Ovary (tissue), 9 donors: Measurements from ENCODE around the gene FAM9C. TPM values are rescaled to one million over a fixed set of nuclear protein-coding genes. Genes with fewer than 3 reads are reported as not detected.
"Not testable (repeated sequence)": the region's sequence is repeated elsewhere in the genome, so short reads cannot be mapped to it uniquely, and the experiment has no call there.

Experiments used
- DNase-seq, 5 donors: peaks; one replicate each; pipeline ENCODE4 v3.0.0-alpha.2; 2019 to 2020
- H3K27ac ChIP-seq, 2 donors: fragments of 200-600 bp; one replicate each; pipeline versions ENCODE4 v1.5.1 to v1.8.0; 2019 to 2022
- H3K27me3 ChIP-seq: fragments of 200-600 bp; one replicate; pipeline ENCODE4 v1.8.0; 2022
- H3K36me3 ChIP-seq: fragments of 200-600 bp; sonication (generic); one replicate; pipeline ENCODE4 v1.5.1; 2019
- H3K4me1 ChIP-seq: one replicate; pipeline ENCODE4 v1.8.1; 2013; ENCODE audit warnings: mild to moderate bottlenecking, moderate library complexity; ENCODE audit not compliant: insufficient read depth
- H3K4me3 ChIP-seq: fragments of 200-600 bp; sonication (generic); one replicate; pipeline ENCODE4 v1.5.1; 2017
- H3K9me3 ChIP-seq, 2 donors: fragments of 200-600 bp in 1 of 2; sonication (generic) in 1 of 2; one replicate each; pipeline versions ENCODE4 v1.5.1 to v1.8.1; 2013 to 2019; ENCODE audit warnings: mild to moderate bottlenecking in 1 of 2, moderate library complexity in 1 of 2
- EP300 ChIP-seq: sonication (generic); formaldehyde crosslinking; IDR thresholded peaks from one replicate; pipeline ENCODE4 v1.6.1; 2017; ENCODE audit warnings: antibody characterized with exemption
- POLR2A ChIP-seq: fragments of 450-650 bp; IDR thresholded peaks from one replicate; pipeline ENCODE4 v1.6.1; 2017; ENCODE audit warnings: antibody characterized with exemption, mild to moderate bottlenecking, moderate library complexity
- WGBS, 3 donors: extraction: QIAGEN DNeasy Blood & Tissue Kit in 1 of 3; methylation state at CpG; one replicate each; pipeline versions ENCODE4 v1.1.5 to v1.1.7; 2013 to 2017; 5-methylcytosine and 5-hydroxymethylcytosine counted together
- intact Hi-C, 4 donors: fragments of 100-400 bp; cut with DNase I; formaldehyde crosslinking; loops; one replicate each; pipeline versions ENCODE4 v1.11.0 to v1.15.1; 2022 to 2023
- polyA plus RNA-seq, 2 donors: library from polyadenylated mRNA; stranded (reverse); fragments of 200-250 nt in 1 of 2; fragments of 350-450 nt in 1 of 2; fragmentation: Illumina TruSeq in 1 of 2; extraction: RNeasy Lipid Tissue Mini Kit (QIAGEN cat#74804) in 1 of 2; gene quantifications; one replicate each; pipeline ENCODE4 v1.2.3, GENCODE V29; 2013 to 2014
- total RNA-seq, 7 donors: library from RNA; depleted of rRNA in 2 of 7; stranded (reverse); fragments of >200 nt in 2 of 7; fragmentation: NEBNext Ultra II Directional in 3 of 7; extraction: Animal tissue kit (Norgen Biotek cat#: 25700) in 3 of 7; gene quantifications; one replicate each; pipeline versions ENCODE4 v1.1.0 to v1.2.4, GENCODE V29; 2016 to 2023
- TF ChIP-seq, protein P1 (sequence below), 3 donors: fragments of 450-650 bp in 2 of 3; fragments of 200-600 bp in 1 of 3; IDR thresholded peaks; one replicate each; pipeline versions ENCODE4 v1.5.1 to v1.8.0; 2016 to 2022; ENCODE audit warnings: antibody characterized with exemption in 3 of 3, mild to moderate bottlenecking in 1 of 3
- donor health status: DM: no; HTN: no; CAD: no; lungs with moderate emphysema.
- donor health status: DM: no; HTN: no; CAD: no.
- donor health status: Bipolar disorder and iron deficiency.
- donor health status: DM: yes; HTN: yes; CAD: no.
- donor health status: DM: no; HTN: no; CAD: no.
- donor health status: DM: yes; HTN: yes; CAD: no.

The FAM9C gene
- total and polyA plus RNA-seq, 9 donors: 0.10 to 1.6 (median 0.87) TPM; not detected in 4

GRCh38 chrX:13090339-13091110, 46.1 kb upstream of the FAM9C start:
- Histone ChIP-seq H3K4me3 (no peak overlapping the region), H3K27me3 (no peaks in the 10 kb centered on the region), H3K9me3 (no peaks in the 10 kb centered on the region), H3K36me3 (no peaks in the 10 kb centered on the region), H3K4me1 (peaks cover 1% of the 10 kb centered on the region), H3K27ac (peak overlapping the region in 1 of 2 donors; percentile 39)
- intact Hi-C loops: loop anchor here in 1 of 4 donors (10.0 kb wide), 1 partner anchor 116 kb away; the partner anchor contains the start of gene TMSB4X
- no peak for TF ChIP-seq EP300
- TF ChIP-seq, protein P1, sequence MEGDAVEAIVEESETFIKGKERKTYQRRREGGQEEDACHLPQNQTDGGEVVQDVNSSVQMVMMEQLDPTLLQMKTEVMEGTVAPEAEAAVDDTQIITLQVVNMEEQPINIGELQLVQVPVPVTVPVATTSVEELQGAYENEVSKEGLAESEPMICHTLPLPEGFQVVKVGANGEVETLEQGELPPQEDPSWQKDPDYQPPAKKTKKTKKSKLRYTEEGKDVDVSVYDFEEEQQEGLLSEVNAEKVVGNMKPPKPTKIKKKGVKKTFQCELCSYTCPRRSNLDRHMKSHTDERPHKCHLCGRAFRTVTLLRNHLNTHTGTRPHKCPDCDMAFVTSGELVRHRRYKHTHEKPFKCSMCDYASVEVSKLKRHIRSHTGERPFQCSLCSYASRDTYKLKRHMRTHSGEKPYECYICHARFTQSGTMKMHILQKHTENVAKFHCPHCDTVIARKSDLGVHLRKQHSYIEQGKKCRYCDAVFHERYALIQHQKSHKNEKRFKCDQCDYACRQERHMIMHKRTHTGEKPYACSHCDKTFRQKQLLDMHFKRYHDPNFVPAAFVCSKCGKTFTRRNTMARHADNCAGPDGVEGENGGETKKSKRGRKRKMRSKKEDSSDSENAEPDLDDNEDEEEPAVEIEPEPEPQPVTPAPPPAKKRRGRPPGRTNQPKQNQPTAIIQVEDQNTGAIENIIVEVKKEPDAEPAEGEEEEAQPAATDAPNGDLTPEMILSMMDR (IDR thresholded peaks at IDR 0.05): no peak
- TF ChIP-seq POLR2A: no peak
- 65 to 77% (median 69%) methylated on average over 14 of the region's 14 CpGs for WGBS, 3 donors
- DNase-seq: no peak

DNA sequence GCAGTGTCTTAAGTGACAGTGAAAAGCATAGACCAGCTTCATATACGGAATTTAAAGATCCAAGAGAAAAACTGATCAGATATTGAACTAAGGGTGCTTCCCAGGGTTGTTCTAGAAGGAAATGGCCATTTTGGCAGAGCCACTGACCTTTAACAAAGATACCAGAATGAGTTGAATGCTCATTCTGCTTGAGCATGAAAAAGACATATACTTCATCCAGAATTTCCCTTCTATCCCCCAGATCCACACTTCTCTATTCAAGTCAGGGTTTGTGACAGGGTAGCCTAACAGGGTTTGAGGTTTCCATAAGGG, 45.6 kb upstream of the FAM9C start:
- no peak overlapping the region for H3K4me3 ChIP-seq
- peaks cover 1% of the 10 kb centered on the region for H3K4me1 ChIP-seq
- TF ChIP-seq POLR2A (no peak), EP300 (no peak)
- TF ChIP-seq, protein P1 (IDR thresholded peaks at IDR 0.05): no peak
- no peak overlapping the region for H3K27ac ChIP-seq
- no peaks in the 10 kb centered on the region for H3K36me3 ChIP-seq
- DNase-seq: no peak
- no peaks in the 10 kb centered on the region for H3K9me3 ChIP-seq
- H3K27me3 ChIP-seq: no peaks in the 10 kb centered on the region
- 63 to 83% (median 78%) methylated on average over 1 of the region's 1 CpG for WGBS, 3 donors
- intact Hi-C loops: loop anchor here in 1 of 4 donors (10.0 kb wide), 1 partner anchor 115 kb away; the partner anchor contains the start of gene TMSB4X

DNA sequence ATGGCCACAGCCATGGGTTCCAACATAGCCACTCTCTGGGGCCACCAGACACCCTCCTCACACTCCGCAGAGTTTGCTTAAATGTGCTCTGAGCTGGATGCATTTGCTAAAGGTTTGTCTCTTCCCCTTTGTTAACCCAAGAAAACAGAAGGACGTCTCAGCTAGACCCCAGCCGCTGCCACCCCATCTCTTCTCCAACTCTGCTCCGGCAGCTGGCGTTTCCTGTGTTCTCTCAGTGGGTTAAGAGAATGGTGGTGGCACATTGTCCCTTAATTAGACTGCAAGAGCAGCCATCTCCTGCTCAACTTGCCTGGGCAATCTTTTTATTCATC, 43.7 kb upstream of the FAM9C start:
- no peaks in the 10 kb centered on the region for H3K27me3 ChIP-seq
- H3K36me3 ChIP-seq: no peaks in the 10 kb centered on the region
- DNase-seq: no peak
- 85 to 94% (median 92%) methylated on average over 5 of the region's 5 CpGs for WGBS, 3 donors
- no peak overlapping the region for H3K27ac ChIP-seq
- peaks cover 1% of the 10 kb centered on the region for H3K4me1 ChIP-seq
- H3K9me3 ChIP-seq: no peaks in the 10 kb centered on the region
- TF ChIP-seq POLR2A (no peak), EP300 (no peak)
- TF ChIP-seq, protein P1 (IDR thresholded peaks at IDR 0.05): no peak
- intact Hi-C loops: no loop called here
- no peak overlapping the region for H3K4me3 ChIP-seq

DNA sequence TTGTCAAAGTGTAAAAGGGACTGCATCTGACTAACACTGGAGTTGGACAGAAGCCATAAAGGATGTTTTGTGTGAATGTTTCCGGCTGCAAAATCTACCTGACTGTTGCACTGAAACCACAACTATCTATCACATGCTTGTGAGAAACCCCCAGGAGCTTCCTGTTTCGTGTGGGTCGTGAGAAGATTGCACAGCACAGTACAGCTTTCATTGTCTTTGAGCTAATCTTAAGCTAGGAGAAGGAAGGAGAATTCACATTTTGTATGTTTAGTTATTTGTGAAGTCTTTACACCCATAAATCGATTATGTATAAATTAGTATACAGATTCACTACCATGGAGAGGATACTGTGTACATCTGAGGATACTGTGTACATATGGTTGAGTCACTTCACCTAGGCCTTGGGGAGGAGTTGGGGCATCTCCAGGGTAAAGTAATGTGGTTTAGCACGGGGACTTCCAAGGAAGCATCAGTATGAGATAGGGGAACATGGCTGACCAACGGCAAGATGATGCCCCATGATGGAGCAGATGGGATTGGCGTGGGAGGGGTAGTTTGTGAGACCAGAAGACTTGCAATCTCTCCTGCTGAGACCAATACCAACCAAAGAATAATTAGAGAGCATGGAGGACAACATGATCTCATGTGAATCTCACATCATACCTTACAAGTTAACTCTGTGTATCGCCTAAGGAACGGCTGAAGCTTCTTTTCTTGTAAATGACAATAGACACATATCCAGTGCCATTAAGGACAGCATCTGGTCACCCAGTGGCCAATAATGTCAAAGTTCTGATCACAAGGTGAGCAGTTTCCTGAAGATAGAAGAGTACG, 43.1 kb upstream of the FAM9C start:
- DNase-seq: no peak

GRCh38 chrX:13086793-13087321, 42.4 kb upstream of the FAM9C start:
- H3K27me3 ChIP-seq, H3K4me1 ChIP-seq, DNase-seq, intact Hi-C loops, H3K9me3 ChIP-seq, H3K36me3 ChIP-seq, H3K4me3 ChIP-seq, H3K27ac ChIP-seq: not testable (repeated sequence)
- 83 to 89% (median 88%) methylated on average over 8 of the region's 8 CpGs for WGBS, 3 donors

More for the DNA sequence above, 43.1 kb upstream of the FAM9C start:
- Histone ChIP-seq H3K36me3 (no peaks in the 10 kb centered on the region), H3K4me3 (no peak overlapping the region), H3K4me1 (peaks cover 2% of the 10 kb centered on the region), H3K27ac (no peak overlapping the region), H3K27me3 (no peaks in the 10 kb centered on the region), H3K9me3 (no peaks in the 10 kb centered on the region)
- 80 to 83% (median 82%) methylated on average over 10 of the region's 10 CpGs for WGBS, 3 donors
- TF ChIP-seq EP300 (no peak), POLR2A (no peak)
- TF ChIP-seq, protein P1 (IDR thresholded peaks at IDR 0.05): no peak
- intact Hi-C loops: no loop called here
